GM12872 (cell line): ENCODE data around the gene CTNS.

Experiments used
- CTCF ChIP-seq: IDR thresholded peaks from 3 replicates; pipeline ENCODE4 v1.5.1; 2011; ENCODE audit warnings: low read depth, mild to moderate bottlenecking, low read length, moderate library complexity; ENCODE audit not compliant: insufficient read depth

CTNS gene

GRCh38 chr17:3698139-3698538 is 61.6 kb downstream of the CTNS start:
- no peak for TF ChIP-seq CTCF

- no peak for TF ChIP-seq CTCF
Observed at GRCh38 chr17:3699951-3700350, 63.4 kb downstream of the CTNS start.

- no peak for TF ChIP-seq CTCF
Observed at GRCh38 chr17:3704931-3705717, 68.6 kb downstream of the CTNS start.

- TF ChIP-seq CTCF, result no peak
Observed at GRCh38 chr17:3708366-3708765, 71.8 kb downstream of the CTNS start.

GRCh38 chr17:3710951-3711383 is 74.4 kb downstream of the CTNS start:
- TF ChIP-seq CTCF, result no peak
